Measurements from ENCODE around the gene GABARAP. TPM values are rescaled to one million over a fixed set of nuclear protein-coding genes. Genes with fewer than 3 reads are reported as not detected.

Gene GABARAP
- total RNA-seq, 1 experiment from 2014 or later: 296 TPM

- no peak for DNase-seq (ENCODE audit: low read depth)
- in situ Hi-C loops (cut with HindIII; ENCODE audit: low pct_unique_long_range_greater_than_20kb, low sequenced_read_pairs): no loop called here
Measured at GRCh38 chr17:7262192-7262934, 20.1 kb upstream of the GABARAP start, which contains the start of gene CLDN7. CLDN7 (minus strand) TSS chr17:7262478; CDS start chr17:7262043, 435 bp downstream.

GRCh38 chr17:7261379-7262191 is 19.3 kb upstream of the GABARAP start:
- in situ Hi-C loops (cut with HindIII; ENCODE audit: low pct_unique_long_range_greater_than_20kb, low sequenced_read_pairs): no loop called here

DNA sequence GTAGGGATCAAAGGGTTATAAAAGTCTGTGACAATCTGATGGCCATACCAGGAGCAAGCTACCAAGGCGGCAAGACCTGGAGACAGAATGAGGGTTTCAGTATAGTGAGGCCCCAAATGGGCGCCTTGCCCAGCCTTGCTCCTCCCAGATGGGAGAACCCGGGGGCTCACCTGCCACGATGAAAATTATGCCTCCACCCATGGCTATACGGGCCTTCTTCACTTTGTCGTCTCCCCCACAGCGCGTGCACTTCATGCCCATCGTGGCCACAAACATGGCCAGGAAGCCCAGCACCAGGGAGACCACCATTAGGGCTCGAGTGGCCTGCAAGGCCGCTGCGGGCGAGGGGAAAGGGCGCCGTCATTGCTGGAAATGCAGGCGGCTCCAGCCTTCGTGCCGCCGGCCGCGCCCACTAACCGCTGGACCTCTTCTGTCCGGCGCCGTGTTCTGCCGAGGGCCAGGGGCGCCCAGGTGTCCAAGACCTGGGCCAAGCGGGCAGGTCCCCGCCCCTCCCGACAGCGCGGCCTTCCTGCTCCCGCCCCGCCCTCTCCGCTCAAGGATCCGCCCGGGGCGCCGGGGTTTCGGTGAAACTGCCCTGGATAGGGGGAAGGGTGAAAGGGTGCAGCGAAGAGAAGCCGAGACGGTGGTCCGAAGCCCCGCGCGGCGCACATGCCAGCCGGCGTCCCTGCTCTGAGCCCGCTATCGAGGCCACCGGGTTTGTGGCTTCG is 18.6 kb upstream of the GABARAP start:
- no peak for DNase-seq (ENCODE audit: low read depth)
- in situ Hi-C loops (cut with HindIII; ENCODE audit: low pct_unique_long_range_greater_than_20kb, low sequenced_read_pairs): no loop called here

More at GRCh38 chr17:7261379-7262191, 19.3 kb upstream of the GABARAP start:
- no peak for DNase-seq (ENCODE audit: low read depth)

DNA sequence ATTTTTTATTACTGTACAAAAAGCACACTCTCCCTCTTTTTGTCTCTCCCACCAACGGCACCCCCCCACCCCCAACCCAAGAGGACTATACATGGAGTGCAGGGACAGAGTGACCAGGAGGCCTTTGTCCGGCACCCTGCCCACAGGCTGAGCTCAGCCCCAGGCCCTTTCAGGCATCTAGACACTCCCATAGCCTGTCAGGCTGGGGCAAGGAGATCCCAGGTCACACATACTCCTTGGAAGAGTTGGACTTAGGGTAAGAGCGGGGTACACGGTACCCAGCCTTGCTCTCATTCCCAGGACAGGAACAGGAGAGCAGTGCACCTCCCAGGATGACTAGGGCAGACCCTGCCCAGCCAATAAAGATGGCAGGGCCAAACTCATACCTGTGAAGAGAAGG is 17.9 kb upstream of the GABARAP start:
- no peak for DNase-seq (ENCODE audit: low read depth)
- in situ Hi-C loops (cut with HindIII; ENCODE audit: low pct_unique_long_range_greater_than_20kb, low sequenced_read_pairs): no loop called here

DNA sequence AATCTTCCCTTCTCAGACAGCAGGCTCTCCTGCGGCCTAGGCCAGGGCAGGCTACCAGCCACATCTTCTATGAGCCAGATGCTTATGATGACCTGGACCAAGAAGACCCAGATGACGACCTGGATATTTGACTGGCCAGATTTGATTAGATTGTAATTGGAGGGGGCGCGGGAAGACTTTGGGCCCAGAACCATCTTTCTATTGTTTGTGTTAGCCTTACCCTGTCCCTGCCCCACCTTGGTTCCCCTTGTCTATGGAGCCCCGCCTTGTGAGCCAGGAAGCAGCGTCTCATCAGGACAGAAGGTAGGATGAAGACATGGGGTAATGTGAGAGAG is 17.3 kb upstream of the GABARAP start:
- in situ Hi-C loops (cut with HindIII; ENCODE audit: low pct_unique_long_range_greater_than_20kb, low sequenced_read_pairs): no loop called here
- DNase-seq (ENCODE audit: low read depth): no peak

- no peak for DNase-seq (ENCODE audit: low read depth)
- in situ Hi-C loops (cut with HindIII; ENCODE audit: low pct_unique_long_range_greater_than_20kb, low sequenced_read_pairs): no loop called here
Measured at GRCh38 chr17:7258731-7259554, 16.7 kb upstream of the GABARAP start.

DNA sequence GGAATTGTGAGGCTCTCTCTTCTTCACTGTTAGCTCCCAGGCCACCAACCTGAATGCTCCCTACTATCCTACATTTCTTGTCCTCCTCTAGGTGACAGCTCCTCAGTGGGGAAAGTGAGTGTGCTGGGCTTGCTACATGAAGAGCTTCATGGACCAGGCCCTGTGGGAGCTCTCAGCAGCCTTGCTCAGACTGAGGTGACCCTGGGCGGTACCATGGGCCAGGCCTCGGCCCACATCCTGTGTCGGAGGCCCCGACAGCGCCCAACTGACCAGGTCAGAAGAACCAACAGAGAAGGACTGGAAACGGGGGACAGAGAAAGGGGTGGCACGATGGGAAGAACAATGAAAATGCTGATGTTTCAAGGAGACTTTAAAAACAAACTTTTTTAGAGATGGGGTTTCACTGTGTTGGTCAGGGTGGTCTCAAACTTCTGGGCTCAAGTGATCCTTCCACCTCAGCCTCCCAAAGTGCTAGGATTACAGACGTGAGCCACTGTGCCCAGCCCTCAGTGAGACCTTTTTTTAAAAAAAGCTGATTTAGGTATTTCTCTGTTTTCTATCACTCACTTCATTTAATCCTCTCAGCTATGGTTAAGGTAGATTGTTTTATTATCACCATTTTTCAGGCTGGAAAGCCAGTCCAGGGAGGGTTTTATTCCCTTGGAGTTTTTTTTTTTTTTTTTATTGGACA is 14.7 kb upstream of the GABARAP start:
- in situ Hi-C loops (cut with HindIII; ENCODE audit: low pct_unique_long_range_greater_than_20kb, low sequenced_read_pairs): no loop called here
- no peak for DNase-seq (ENCODE audit: low read depth)

- DNase-seq (ENCODE audit: low read depth): no peak
- in situ Hi-C loops (cut with HindIII; ENCODE audit: low pct_unique_long_range_greater_than_20kb, low sequenced_read_pairs): no loop called here
Measured at GRCh38 chr17:7254511-7254910, 12.3 kb upstream of the GABARAP start.

DNA sequence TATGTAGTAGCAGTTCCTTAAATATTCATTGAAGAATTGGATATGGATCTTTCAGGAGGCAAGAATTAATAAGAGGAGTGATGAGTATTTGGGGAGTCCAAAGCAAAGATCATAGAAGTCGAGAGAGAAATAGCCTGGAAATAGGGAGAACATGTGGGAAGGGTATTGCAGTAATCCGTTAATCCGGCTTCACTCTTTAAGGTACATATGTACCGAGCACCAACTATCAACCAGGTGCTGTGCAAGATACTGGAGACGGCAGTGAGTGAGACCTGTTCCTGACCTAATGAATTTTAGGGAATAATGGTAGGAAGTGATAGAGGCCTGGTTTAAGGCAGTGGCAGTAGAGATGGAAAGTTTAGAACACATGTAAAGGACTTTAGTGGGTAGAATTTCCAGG is 10.8 kb upstream of the GABARAP start:
- DNase-seq (ENCODE audit: low read depth): no peak
- in situ Hi-C loops (cut with HindIII; ENCODE audit: low pct_unique_long_range_greater_than_20kb, low sequenced_read_pairs): no loop called here

- in situ Hi-C loops (cut with HindIII; ENCODE audit: low pct_unique_long_range_greater_than_20kb, low sequenced_read_pairs): no loop called here
- peak; percentile 45 for DNase-seq (ENCODE audit: low read depth)
Measured at GRCh38 chr17:7252176-7253043, 10.2 kb upstream of the GABARAP start, which contains the start of gene ELP5. ELP5 (plus strand) TSS chr17:7252215; CDS start chr17:7252551, 336 bp downstream.

GRCh38 chr17:7251661-7252175 is 9.5 kb upstream of the GABARAP start, which contains the start of gene CTDNEP1:
CTDNEP1 (minus strand) TSS chr17:7251734; CDS start chr17:7251296, 438 bp downstream.
- DNase-seq (ENCODE audit: low read depth): peak; percentile 98
- in situ Hi-C loops (cut with HindIII; ENCODE audit: low pct_unique_long_range_greater_than_20kb, low sequenced_read_pairs): no loop called here

DNA sequence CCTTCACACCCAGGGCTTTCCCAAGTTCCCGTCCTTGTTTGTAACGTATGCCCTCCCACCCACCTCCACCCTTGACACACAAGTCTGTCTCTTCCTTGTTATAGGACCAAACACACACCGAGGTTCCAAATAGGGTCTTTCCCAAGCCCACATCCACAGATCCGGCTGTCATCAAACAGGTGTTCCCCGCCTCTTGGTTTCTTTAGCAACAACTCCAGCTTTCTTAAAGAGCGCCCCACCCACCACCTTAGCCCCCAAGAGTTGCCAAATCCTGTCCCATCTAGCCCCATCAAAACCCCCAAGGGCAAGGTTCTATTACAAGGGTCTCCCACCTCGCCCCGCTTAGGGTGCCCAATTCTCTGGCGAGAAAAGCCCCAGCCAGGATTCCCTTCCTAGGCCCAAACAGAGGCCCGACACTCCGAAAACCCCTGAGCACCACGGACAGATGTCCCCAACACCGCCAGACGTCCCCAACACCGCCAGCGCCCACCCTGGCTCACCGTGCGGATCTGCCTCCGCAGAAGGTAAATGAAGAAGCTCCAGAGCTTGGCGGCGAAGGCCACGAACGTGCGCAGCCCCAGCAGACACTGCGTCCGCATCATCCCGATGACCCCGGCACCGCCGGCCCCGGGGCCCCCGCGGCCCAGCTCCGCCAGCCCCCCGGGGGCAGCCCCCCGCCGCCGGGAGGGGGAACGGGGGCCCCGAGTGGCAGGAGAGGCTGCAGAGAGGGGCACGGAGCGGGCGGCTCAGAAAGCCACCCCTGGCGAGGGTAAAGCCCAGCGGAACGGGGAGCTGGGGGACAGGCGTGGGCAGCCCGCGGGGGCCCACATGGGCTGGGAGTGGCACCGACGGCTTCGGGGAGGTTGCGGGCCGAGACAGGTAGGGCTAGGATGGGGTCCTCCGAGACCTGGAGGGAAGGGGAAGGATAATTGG is 8.7 kb upstream of the GABARAP start:
- no peak for DNase-seq (ENCODE audit: low read depth)
- in situ Hi-C loops (cut with HindIII; ENCODE audit: low pct_unique_long_range_greater_than_20kb, low sequenced_read_pairs): no loop called here

DNA sequence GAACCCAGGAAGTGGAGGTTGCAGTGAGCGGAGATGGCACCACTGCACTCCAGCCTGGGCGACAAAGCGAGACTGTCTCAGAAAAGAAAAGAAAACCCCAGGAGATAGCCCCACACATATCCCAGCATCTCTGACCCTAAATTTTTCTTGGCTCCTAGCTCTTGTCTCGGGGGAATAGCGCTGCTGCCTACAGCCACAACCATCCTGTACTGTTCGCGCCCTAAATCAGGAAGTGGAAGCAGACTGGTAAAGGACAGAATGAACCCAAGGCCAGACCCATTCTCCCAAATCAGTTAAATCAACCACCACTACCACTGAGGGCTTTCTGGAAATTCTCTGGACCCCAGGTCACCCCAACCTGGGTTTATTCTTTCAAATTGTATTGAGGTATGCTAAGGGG is 7.6 kb upstream of the GABARAP start:
- in situ Hi-C loops (cut with HindIII; ENCODE audit: low pct_unique_long_range_greater_than_20kb, low sequenced_read_pairs): no loop called here
- DNase-seq (ENCODE audit: low read depth): no peak

DNA sequence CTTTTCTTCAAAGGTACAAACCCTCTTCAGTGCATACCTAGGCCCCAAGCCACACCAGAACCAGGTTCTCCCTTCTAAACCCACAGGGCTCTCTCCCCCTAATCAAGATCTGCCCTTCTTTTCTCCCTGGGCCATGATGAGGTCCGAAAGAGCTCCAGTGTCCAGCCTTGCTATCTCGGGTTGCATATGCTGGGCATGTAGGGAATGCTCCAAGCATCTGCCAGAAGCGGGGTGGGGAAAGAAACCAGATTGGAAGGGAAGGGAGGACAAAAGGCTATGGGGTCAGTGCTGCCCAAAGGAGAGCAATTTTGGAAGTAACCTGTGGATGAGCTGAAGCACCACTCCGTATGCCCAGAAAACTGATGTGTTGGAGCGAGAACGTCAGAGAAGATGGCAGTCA is 7.0 kb upstream of the GABARAP start:
- no peak for DNase-seq (ENCODE audit: low read depth)
- in situ Hi-C loops (cut with HindIII; ENCODE audit: low pct_unique_long_range_greater_than_20kb, low sequenced_read_pairs): no loop called here

GRCh38 chr17:7248796-7249195 is 6.5 kb upstream of the GABARAP start:
- in situ Hi-C loops (cut with HindIII; ENCODE audit: low pct_unique_long_range_greater_than_20kb, low sequenced_read_pairs): no loop called here
- no peak for DNase-seq (ENCODE audit: low read depth)
